Fibroblast of villous mesenchyme (primary cell): Measurements from ENCODE around the gene MICAL2. TPM values are rescaled to one million over a fixed set of nuclear protein-coding genes. Genes with fewer than 3 reads are reported as not detected.

Source experiments
- DNase-seq: peaks from one replicate; pipeline ENCODE4 v3.0.0-alpha.2; 2010; ENCODE audit warnings: low read depth
- H3K4me3 ChIP-seq: 2 replicates; pipeline ENCODE4 v1.5.1; 2011; ENCODE audit warnings: low read depth, mild to moderate bottlenecking, low read length
- CTCF ChIP-seq: IDR thresholded peaks from 2 replicates; pipeline ENCODE4 v1.5.1; 2012; ENCODE audit warnings: low read depth, mild to moderate bottlenecking, low read length; ENCODE audit not compliant: insufficient read depth
- total RNA-seq: library from RNA; depleted of rRNA; stranded (reverse); fragments of >200 nt; gene quantifications from 2 replicates; pipeline ENCODE4 v1.2.3, GENCODE V29; 2012

The MICAL2 gene
- total RNA-seq, 1 donor = 164 TPM

DNA sequence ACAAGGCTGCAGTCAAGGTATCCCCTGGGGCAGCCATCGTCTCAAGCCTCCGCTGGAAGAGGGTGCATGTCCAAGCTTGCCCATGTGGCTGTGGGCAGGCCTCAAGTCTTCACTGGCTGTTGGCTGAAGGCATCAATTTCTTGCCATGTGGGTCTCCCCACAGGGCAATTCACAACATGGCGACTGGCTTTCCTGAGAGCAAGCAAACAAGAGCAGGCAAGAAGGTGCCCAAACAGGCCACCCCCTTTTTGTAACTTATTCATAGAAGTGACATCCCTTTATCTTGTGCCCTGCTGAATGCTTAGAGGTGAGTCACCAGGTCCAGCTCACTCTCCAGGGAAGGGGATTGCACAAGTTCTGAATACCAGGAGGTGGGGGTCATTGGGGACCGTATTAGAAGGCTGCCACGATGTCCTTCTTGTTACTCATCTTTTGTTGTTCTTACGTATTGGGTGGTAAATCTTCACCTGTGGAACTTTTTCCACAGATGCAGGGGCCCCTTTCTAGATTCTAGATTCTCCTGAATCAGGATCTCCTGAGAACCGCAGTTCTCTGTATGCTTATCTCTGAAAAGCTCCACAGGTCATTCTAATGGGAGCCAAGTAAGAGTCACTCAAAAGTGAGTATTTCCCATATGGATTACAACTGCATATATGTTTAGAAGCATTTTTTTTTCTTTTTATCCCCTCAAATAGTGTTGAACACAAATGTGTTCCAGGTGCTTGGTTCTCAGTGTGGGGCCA lies 44.2 kb upstream of the MICAL2 start:
- no peak for TF ChIP-seq CTCF
- H3K4me3 ChIP-seq = no peak overlapping the region
- peak; percentile 93 for DNase-seq

- peak; percentile 97 for DNase-seq
- TF ChIP-seq CTCF = no peak
- no peak overlapping the region for H3K4me3 ChIP-seq
These were observed 43.4 kb upstream of the MICAL2 start for GRCh38 chr11:12066799-12067508.

- no peak overlapping the region for H3K4me3 ChIP-seq
These were observed 42.5 kb upstream of the MICAL2 start for GRCh38 chr11:12067796-12068357.

GRCh38 chr11:12069066-12069676 lies 41.2 kb upstream of the MICAL2 start:
- no peak for TF ChIP-seq CTCF

More at GRCh38 chr11:12067796-12068357, 42.5 kb upstream of the MICAL2 start:
- no peak for TF ChIP-seq CTCF
- no peak for DNase-seq

DNA sequence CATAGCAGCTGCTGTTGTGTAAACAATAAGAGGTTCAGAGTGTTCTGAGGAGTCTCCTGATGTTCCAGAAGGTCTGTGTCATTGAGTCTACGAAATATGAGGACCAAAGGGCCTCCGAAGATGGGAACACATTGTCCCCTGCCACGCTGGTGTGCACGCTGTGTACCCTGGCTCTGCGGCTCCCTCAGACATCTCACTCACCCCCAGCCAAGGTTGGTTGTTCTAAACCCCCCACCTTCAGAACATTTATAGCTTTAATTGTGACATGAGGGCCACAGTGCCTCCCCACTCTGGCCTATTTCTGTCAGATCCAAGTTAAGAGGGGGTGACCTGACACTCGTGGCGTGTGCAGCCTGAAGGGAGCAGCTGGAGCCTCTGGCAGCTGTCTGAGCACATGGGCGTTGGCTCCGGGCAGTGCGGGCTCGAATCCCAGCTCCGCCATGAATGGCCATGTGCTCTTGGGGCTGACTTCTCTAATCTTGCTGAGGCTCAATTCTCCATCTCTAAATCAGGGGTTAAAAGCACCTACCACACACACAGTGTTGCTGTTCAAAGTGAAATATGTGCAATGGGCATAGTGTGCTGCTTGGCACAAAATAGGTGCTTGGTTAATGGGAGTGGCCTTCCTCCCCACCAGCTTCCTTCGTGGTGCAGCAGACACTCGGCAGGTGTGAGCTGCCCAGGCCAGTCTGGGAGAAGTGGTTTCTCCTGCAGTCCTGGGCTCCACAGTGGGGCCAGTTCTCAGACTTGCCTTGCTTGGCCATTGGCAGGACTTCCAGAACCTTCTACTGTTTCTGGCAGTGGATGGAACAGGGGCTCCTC lies 39.7 kb upstream of the MICAL2 start:
- peak; percentile 69 for DNase-seq

More at GRCh38 chr11:12069066-12069676, 41.2 kb upstream of the MICAL2 start:
- DNase-seq = no peak
- no peak overlapping the region for H3K4me3 ChIP-seq

More for the DNA sequence above, 39.7 kb upstream of the MICAL2 start:
- H3K4me3 ChIP-seq = no peak overlapping the region
- TF ChIP-seq CTCF = no peak
